ENCODE data around the gene TCERG1L. TPM values are rescaled to one million over a fixed set of nuclear protein-coding genes. Genes with fewer than 3 reads are reported as not detected.

Gene TCERG1L, protein sequence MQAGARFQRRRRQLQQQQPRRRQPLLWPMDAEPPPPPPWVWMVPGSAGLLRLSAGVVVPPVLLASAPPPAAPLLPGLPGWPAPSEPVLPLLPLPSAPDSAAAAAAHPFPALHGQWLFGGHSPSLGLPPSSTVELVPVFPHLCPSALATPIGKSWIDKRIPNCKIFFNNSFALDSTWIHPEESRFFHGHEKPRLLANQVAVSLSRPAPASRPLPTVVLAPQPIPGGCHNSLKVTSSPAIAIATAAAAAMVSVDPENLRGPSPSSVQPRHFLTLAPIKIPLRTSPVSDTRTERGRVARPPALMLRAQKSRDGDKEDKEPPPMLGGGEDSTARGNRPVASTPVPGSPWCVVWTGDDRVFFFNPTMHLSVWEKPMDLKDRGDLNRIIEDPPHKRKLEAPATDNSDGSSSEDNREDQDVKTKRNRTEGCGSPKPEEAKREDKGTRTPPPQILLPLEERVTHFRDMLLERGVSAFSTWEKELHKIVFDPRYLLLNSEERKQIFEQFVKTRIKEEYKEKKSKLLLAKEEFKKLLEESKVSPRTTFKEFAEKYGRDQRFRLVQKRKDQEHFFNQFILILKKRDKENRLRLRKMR
- polyA plus RNA-seq: 0.53 TPM in 1 of 2 replicates, not detected in the other
- 0.24 and 0.58 TPM in 2 replicates for polyA minus RNA-seq

DNA sequence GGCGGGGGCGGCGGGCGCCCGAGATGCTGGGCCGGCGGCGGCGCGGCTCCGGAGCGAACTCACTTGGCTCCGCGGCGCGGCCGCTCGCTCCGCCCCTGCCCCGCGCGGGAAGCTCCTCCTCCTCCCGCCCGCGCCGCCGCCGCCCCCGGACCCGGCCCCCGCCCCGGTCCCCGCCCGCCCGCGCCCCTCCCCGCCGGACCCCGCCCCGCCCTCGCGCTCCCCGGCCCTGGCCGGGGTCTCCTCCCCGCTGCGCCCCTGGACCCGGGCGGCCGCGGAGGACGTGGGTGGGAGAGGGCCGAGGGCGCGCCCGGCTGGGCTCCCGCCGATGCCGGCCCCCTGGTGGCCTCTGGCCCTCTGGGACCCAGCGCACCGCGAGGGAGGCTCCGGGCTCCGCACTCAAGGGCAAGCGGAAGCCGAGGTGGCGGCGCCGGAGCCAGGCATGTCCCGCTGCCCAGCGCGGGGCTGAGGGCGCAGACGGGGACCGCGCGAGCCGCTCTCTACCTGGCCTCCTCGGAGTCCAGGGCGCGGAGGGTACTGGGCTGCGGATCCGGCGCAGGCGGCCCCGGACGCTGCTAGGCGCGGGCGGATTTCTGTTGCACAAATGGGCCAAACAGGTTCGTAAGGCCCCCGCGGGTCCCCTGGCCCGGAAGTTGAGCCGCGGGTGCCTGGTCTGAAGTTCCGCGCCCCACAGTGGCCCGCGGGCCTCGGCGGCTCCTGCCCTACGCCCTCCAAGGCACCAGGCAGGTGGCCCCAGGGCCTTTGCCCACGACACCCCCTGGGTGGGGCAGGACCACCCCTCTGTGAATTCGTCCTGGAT lies at the start of gene TCERG1L:
Gene TCERG1L (minus strand): TSS at position 61 of the 817 bp plus-strand sequence. CDS start 86 bp downstream, outside the sequence.
- peaks cover 34% of the 10 kb centered on the region for H3K27me3 ChIP-seq (ENCODE audit: insufficient read depth, low read depth, low read length)
- H3K27ac ChIP-seq (ENCODE audit: low read length): no peak within 1 kb of the TSS
- no peak within 1 kb of the TSS for H2AFZ ChIP-seq (ENCODE audit: low read depth, low read length)
- TF ChIP-seq MXI1 (conservative IDR thresholded peaks at IDR 0.05; ENCODE audit: poor library complexity, severe bottlenecking): no peak
- TF ChIP-seq TAF1 (IDR thresholded peaks at IDR 0.05; ENCODE audit: low read depth): peak; percentile 4
- H4K20me1 ChIP-seq (ENCODE audit: insufficient read depth): no peaks in the 10 kb centered on the region
- no peaks in the 10 kb centered on the region for H3K9me2 ChIP-seq (ENCODE audit: insufficient read depth, low read length)
- H3F3A ChIP-seq (ENCODE audit: insufficient read depth, low read length, poor library complexity, severe bottlenecking): no peaks in the 10 kb centered on the region
- H3K9me3 ChIP-seq (ENCODE audit: low read length): no peaks in the 10 kb centered on the region
- peak within 1 kb of the TSS; percentile 72 for H3K4me3 ChIP-seq (ENCODE audit: low read length)
- no peaks in the 10 kb centered on the region for H3K36me3 ChIP-seq (ENCODE audit: insufficient read depth, low read length)
- peak within 1 kb of the TSS; percentile 50 for H3K9ac ChIP-seq (ENCODE audit: low read length)
- H3K79me2 ChIP-seq (replicated peaks; ENCODE audit: insufficient read depth, low read length): no peaks in the 10 kb centered on the region
- H3K4me2 ChIP-seq (ENCODE audit: low read length): peak within 1 kb of the TSS; percentile 35

DNA sequence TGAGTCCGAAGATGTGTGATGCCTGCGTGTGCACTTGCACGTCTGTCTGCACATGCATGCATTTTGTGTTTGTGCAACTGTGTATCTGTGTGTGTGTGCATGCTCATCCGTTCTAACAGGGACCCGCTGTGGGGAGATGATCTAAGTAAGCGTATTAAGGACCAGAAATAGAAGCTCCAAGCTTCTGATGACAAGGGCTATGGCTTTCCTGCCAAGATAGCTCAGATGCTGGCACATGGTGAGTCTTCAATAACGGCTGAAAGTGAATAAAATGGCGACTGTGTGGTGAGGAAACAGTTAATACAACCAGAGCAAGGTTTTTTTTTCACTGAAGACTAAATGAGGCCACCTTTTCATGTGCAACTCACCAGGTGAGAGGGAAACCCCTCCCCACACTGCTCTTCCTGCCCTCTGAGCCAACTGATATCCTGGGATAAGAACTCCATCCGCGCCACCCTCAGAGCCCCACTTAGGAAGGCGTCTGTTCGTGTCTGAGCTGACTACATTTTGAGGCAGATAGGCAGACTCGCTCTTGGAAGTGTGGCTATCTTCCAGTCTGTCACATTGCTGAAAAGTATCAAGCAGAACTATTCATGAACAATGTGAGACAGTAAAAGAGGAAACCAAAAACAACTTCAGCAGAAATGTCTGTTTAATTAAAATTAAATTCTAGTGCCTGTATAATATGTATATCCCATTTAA lies 47.4 kb upstream of the TCERG1L start:
- no peaks in the 10 kb centered on the region for H3K36me3 ChIP-seq (ENCODE audit: insufficient read depth, low read length)
- no peak overlapping the region for H3K4me2 ChIP-seq (ENCODE audit: low read length)
- H3K4me3 ChIP-seq (ENCODE audit: low read length): no peak overlapping the region
- H3K9ac ChIP-seq (ENCODE audit: low read length): no peak overlapping the region
- H3K79me2 ChIP-seq (replicated peaks; ENCODE audit: insufficient read depth, low read length): no peaks in the 10 kb centered on the region
- H3K27me3 ChIP-seq (ENCODE audit: insufficient read depth, low read depth, low read length): no peaks in the 10 kb centered on the region
- H3K9me2 ChIP-seq (ENCODE audit: insufficient read depth, low read length): no peaks in the 10 kb centered on the region
- no peak overlapping the region for H3K27ac ChIP-seq (ENCODE audit: low read length)
- no peak overlapping the region for H2AFZ ChIP-seq (ENCODE audit: low read depth, low read length)
- H3K9me3 ChIP-seq (ENCODE audit: low read length): no peaks in the 10 kb centered on the region
- H3F3A ChIP-seq (ENCODE audit: insufficient read depth, low read length, poor library complexity, severe bottlenecking): no peaks in the 10 kb centered on the region
- no peak for TF ChIP-seq TAF1 (IDR thresholded peaks at IDR 0.05; ENCODE audit: low read depth)
- TF ChIP-seq, protein P1, sequence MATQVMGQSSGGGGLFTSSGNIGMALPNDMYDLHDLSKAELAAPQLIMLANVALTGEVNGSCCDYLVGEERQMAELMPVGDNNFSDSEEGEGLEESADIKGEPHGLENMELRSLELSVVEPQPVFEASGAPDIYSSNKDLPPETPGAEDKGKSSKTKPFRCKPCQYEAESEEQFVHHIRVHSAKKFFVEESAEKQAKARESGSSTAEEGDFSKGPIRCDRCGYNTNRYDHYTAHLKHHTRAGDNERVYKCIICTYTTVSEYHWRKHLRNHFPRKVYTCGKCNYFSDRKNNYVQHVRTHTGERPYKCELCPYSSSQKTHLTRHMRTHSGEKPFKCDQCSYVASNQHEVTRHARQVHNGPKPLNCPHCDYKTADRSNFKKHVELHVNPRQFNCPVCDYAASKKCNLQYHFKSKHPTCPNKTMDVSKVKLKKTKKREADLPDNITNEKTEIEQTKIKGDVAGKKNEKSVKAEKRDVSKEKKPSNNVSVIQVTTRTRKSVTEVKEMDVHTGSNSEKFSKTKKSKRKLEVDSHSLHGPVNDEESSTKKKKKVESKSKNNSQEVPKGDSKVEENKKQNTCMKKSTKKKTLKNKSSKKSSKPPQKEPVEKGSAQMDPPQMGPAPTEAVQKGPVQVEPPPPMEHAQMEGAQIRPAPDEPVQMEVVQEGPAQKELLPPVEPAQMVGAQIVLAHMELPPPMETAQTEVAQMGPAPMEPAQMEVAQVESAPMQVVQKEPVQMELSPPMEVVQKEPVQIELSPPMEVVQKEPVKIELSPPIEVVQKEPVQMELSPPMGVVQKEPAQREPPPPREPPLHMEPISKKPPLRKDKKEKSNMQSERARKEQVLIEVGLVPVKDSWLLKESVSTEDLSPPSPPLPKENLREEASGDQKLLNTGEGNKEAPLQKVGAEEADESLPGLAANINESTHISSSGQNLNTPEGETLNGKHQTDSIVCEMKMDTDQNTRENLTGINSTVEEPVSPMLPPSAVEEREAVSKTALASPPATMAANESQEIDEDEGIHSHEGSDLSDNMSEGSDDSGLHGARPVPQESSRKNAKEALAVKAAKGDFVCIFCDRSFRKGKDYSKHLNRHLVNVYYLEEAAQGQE (IDR thresholded peaks at IDR 0.05; ENCODE audit: borderline replicate concordance): no peak
- no peaks in the 10 kb centered on the region for H4K20me1 ChIP-seq (ENCODE audit: insufficient read depth)

DNA sequence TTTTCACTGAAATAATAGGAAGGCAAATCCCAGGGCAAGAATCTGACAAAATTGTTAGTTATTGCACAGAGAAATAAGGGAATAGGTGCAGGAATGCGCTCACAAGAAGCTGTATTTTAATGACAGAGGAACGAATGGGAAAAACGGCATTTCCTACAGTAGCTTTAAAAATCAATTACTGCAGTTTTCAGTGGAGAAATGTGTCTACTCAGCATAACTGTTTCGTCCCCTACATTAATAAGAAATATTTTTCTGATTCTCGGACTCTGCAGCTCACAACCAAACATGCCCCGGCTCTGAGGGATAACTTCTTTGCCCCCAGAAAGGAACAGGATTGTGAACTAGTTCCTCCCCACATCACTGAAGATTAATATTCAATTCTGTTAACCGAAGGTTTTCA lies 44.9 kb upstream of the TCERG1L start:
- Histone ChIP-seq H3K4me2 (ENCODE audit: low read length) (no peak overlapping the region), H3K9me3 (ENCODE audit: low read length) (no peaks in the 10 kb centered on the region), H3K27me3 (ENCODE audit: insufficient read depth, low read depth, low read length) (no peaks in the 10 kb centered on the region), H4K20me1 (ENCODE audit: insufficient read depth) (no peaks in the 10 kb centered on the region), H3K9me2 (ENCODE audit: insufficient read depth, low read length) (no peaks in the 10 kb centered on the region), H3K79me2 (replicated peaks; ENCODE audit: insufficient read depth, low read length) (no peaks in the 10 kb centered on the region), H3K36me3 (ENCODE audit: insufficient read depth, low read length) (no peaks in the 10 kb centered on the region), H3F3A (ENCODE audit: insufficient read depth, low read length, poor library complexity, severe bottlenecking) (no peaks in the 10 kb centered on the region), H3K4me3 (ENCODE audit: low read length) (no peak overlapping the region), H3K27ac (ENCODE audit: low read length) (no peak overlapping the region), H2AFZ (ENCODE audit: low read depth, low read length) (no peak overlapping the region), H3K9ac (ENCODE audit: low read length) (no peak overlapping the region)
- TF ChIP-seq EZH2 (IDR thresholded peaks at IDR 0.05; ENCODE audit: borderline replicate concordance, insufficient read depth, low read length, poor library complexity, severe bottlenecking): no peak
- TF ChIP-seq, protein P2, sequence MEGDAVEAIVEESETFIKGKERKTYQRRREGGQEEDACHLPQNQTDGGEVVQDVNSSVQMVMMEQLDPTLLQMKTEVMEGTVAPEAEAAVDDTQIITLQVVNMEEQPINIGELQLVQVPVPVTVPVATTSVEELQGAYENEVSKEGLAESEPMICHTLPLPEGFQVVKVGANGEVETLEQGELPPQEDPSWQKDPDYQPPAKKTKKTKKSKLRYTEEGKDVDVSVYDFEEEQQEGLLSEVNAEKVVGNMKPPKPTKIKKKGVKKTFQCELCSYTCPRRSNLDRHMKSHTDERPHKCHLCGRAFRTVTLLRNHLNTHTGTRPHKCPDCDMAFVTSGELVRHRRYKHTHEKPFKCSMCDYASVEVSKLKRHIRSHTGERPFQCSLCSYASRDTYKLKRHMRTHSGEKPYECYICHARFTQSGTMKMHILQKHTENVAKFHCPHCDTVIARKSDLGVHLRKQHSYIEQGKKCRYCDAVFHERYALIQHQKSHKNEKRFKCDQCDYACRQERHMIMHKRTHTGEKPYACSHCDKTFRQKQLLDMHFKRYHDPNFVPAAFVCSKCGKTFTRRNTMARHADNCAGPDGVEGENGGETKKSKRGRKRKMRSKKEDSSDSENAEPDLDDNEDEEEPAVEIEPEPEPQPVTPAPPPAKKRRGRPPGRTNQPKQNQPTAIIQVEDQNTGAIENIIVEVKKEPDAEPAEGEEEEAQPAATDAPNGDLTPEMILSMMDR (IDR thresholded peaks at IDR 0.05; ENCODE audit: poor library complexity, severe bottlenecking): no peak
- TF ChIP-seq, protein P1 (IDR thresholded peaks at IDR 0.05; ENCODE audit: borderline replicate concordance): no peak
- TF ChIP-seq POLR2AphosphoS5 (IDR thresholded peaks at IDR 0.05): no peak
- TF ChIP-seq SMC3 (conservative IDR thresholded peaks at IDR 0.05; ENCODE audit: poor library complexity): no peak
